ENCODE data around the gene GANAB. TPM values are rescaled to one million over a fixed set of nuclear protein-coding genes. Genes with fewer than 3 reads are reported as not detected.
"Not testable (repeated sequence)": the region's sequence is repeated elsewhere in the genome, so short reads cannot be mapped to it uniquely, and the experiment has no call there.

Gene GANAB
- total RNA-seq, 1 donor from 2014 or later = 62.8 TPM

GRCh38 chr11:62669420-62670161 is 23.2 kb upstream of the GANAB start:
- no peak for DNase-seq (ENCODE audit: low spot score in 2 of 2)
- FAIRE-seq = no peak

DNA sequence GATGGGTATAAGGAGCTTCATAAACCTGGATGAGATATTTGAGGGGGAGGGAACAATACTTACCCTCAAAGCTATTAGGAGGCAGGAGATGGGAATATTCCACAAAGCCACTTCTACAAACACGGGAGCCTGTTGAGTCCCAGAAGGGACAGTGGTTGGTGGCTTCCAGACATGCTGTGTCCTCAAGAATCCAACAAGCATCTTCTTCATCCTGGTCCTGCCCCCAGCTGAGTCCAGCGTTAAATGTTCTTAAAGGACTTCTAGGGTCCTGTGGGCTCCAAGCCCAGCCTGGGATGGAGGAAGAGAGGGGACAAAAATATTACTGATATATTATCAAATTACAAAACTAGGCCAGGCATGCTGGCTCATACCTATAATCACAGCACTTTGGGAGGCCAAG is 21.0 kb upstream of the GANAB start:
- no peak for DNase-seq (ENCODE audit: low spot score in 2 of 2)
- no peak for FAIRE-seq

DNA sequence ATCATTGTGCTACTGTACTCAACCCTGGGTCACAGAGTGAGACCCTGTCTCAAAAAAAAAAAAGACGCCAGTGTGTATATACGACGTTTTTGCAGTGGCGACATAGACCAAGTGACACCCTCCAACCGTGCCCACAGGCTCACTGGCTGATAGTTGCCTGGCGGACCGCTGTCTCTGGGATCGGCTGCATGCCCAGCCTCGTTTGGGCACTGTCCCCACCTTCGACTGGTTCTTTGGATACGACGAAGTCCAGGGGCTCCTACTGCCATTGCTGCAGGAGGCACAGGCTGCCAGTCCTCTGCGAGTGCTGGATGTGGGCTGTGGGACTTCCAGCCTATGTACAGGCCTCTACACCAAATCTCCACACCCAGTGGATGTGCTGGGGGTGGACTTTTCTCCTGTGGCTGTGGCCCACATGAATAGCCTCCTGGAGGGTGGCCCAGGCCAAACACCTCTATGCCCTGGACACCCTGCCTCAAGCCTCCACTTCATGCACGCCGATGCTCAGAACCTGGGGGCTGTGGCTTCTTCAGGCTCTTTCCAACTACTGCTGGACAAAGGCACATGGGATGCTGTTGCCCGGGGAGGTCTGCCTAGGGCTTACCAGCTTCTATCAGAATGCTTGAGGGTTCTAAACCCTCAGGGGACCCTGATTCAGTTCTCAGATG is 20.0 kb upstream of the GANAB start:
- no peak for DNase-seq (ENCODE audit: low spot score in 2 of 2)
- FAIRE-seq = no peak

DNA sequence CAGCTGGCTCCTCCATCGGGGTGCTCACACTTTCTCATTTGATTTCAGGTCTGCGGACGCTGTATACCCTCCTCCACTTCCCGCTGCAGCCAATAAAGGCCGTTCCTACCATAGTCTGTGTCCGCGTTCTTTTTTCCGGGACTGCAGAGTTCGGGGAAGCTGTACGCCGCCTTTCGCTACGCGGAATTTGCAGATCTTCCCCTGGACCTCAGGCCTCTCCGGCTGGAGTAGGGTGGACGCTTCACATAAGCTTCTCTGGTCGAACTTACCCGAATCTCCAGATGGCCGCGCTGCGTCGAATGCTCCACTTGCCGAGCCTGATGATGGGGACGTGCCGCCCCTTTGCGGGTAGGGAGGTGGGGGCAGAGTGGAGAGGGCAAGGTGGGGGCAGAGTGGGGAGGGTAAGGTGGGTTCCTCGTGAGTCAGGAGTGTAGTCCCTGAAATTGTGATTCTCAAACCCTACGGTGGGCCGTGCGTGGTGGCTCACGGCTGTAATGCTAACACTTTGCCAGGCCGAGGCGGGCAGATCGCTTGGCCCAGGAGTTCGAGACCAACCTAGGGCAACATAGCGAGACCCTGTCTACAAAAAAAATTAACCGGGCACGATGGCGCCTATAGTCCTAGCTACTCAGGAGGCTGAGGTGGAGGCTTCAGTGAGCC is 19.3 kb upstream of the GANAB start:
- no peak for FAIRE-seq

DNA sequence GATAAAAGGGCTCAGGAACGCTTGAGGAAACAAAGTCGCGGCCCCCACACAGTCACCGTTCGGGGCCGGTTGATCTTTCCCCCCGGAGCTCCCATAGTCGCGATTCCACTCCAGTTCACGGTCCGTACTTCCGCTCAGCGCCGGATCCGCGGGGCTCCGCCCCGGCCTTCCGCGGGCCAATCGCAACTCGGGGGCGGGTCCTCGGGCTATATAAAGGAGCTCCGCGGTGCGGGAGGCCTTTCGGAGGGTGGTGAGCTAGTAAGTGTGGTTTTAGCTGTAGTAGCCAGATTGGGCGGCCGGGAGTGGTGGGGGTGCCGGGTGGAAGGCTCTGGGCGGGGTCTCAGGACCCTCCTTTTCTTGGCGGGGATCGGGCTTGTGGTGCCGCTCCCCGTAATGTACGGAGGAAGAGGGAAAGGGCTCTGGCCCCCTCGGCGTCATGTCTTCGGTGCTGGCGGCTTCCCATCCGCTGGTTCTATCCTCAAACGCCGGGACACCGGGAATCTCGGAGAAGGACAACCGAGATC is 18.7 kb upstream of the GANAB start, which contains the start of the genes C11orf98 and CSKMT:
Gene C11orf98 (minus strand): TSS at position 136 of the 524 bp plus-strand sequence. CDS start 41 bp downstream, at position 95.
Gene CSKMT (plus strand): TSS at position 238 of the 524 bp plus-strand sequence. CDS start 568 bp downstream, outside the sequence.
- DNase-seq (ENCODE audit: low spot score in 2 of 2) (peak; percentile 92 to 98), FAIRE-seq (no peak)

More for the DNA sequence above, 19.3 kb upstream of the GANAB start:
- DNase-seq (ENCODE audit: low spot score in 2 of 2) = peak in 1 of 2 donors; percentile 60

GRCh38 chr11:62664405-62665074 is 18.1 kb upstream of the GANAB start:
- FAIRE-seq (no peak), DNase-seq (ENCODE audit: low spot score in 2 of 2) (no peak)

DNA sequence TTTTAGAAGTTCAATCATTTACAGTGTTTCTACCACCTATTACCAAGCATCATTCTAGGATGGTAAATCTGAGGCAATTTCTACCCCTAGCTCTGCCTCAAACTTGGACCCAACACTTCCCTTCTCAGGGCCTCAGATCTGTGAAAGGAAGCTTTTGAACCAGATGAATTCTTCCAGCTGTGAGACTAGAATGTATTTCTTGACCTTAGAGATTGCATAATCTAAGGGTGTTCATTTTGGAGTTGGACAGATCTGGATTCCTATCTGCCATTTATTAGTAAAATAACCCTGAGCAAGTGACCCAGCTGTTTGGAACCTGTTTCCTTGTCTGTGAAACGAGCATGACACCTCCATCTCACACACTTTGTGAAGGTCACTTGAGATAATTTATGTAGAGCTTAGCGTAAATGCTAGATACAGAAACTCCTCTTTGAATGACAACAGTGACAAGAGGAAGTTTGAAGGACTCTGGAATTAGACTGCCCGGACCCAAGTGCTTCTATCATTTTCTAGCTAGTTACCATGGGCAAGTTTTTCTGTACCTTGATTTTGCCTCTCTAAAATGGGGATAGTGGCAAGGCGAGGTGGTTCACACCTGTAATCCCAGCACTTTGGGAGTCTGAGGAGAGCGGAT is 10.5 kb upstream of the GANAB start:
- FAIRE-seq = no peak
- no peak for DNase-seq (ENCODE audit: low spot score in 2 of 2)

- FAIRE-seq (no peak), DNase-seq (ENCODE audit: low spot score in 2 of 2) (no peak)
These were observed 7.9 kb upstream of the GANAB start for GRCh38 chr11:62654297-62654696.

DNA sequence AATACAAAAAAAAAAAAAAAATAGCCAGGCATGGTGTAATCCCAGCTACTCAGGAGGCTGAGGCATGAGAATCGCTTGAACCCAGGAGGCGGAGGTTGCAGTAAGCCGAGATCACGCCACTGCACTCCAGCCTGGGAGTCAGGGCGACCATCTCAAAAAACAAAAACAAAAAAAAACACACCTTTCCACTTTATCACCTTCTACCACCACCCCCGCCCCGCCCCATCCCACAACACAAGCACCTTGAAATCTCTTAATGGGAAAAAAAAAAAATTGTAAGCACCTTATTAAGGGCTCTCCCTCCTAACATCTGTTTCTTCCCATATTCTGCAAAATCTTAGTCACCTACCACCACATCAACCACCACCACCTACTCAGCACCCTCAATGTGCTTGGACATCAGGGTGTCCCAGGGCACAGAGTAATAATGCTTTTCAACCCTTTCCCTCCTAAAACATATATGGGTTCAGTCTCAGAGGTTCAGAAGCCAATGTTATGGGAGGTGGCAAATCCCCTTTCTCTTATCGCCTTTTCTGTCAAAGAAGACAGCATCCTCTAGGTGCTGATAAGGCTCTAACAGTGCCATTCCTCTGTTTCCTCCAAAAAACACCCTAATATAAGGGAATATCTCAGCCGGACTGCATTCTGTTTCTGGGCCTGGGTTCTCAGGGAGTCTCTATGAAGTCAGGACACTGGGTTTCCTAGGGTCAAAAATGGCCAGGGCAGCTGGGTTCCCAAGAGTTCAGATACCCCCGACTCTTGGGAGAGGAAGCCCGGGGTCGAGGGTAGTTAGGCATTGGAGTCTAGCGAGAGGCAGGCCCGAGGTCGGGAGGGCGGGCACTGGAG is 6.0 kb upstream of the GANAB start:
- DNase-seq (ENCODE audit: low spot score in 2 of 2) (no peak), FAIRE-seq (no peak)

DNA sequence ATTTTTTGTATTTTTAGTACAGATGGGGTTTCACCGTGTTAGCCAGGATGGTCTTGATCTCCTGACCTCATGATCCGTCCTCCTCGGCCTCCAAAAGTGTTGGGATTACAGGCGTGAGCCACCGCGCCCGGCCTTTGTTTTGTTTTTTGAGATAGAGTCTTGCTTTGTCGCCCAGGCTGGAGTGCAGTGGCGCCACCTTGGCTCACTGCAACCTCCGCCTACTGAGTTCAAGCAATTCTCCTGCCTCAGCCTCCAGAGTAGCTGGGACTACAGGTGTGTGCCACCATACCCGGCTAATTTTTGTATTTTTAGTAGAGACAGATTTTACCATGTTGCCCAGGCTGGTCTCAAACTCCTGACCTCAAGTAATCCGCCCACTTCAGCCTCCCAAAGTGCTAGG is 3.9 kb upstream of the GANAB start:
- DNase-seq (ENCODE audit: low spot score in 2 of 2); FAIRE-seq: not testable (repeated sequence)

DNA sequence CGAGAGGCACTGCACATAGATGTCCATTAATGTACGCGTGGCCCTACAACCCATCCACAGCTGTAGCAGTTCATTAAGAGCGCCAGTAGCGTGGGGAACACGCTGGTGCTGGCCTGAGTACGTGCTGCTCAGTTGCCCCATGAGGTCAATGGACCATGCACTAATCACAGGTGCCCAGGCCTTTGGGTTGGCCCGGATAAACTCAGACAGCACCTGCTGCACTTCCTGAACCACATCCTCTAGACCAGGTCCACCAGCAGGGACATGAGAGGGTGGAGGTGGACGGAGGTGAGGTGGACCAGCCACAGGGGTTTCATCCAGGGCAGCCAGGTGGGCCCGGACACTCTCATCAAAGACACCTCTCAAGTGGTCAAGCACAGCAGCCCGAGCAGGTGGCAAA is 3.1 kb upstream of the GANAB start:
- FAIRE-seq (no peak), DNase-seq (ENCODE audit: low spot score in 2 of 2) (no peak)

DNA sequence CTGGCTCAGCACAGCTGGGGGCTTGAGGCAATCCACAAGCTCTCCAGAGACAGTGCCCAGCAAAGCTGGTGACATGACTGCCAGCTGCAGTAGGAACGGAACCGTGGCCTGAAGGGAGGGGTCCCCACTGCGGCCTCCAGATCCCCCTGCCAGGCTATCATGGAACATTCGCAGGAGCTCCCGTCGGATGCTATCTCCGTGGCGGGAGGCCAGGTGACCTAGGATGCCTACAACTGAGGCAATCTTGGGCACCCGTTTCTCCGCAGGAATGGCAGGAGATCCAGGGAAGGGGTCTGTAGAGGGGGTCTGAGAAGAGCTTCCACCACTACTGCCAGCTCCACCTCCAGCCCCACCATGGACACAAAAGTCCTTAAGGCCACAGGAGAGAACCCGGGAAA is 2.6 kb upstream of the GANAB start:
- FAIRE-seq = no peak
- no peak for DNase-seq (ENCODE audit: low spot score in 2 of 2)

DNA sequence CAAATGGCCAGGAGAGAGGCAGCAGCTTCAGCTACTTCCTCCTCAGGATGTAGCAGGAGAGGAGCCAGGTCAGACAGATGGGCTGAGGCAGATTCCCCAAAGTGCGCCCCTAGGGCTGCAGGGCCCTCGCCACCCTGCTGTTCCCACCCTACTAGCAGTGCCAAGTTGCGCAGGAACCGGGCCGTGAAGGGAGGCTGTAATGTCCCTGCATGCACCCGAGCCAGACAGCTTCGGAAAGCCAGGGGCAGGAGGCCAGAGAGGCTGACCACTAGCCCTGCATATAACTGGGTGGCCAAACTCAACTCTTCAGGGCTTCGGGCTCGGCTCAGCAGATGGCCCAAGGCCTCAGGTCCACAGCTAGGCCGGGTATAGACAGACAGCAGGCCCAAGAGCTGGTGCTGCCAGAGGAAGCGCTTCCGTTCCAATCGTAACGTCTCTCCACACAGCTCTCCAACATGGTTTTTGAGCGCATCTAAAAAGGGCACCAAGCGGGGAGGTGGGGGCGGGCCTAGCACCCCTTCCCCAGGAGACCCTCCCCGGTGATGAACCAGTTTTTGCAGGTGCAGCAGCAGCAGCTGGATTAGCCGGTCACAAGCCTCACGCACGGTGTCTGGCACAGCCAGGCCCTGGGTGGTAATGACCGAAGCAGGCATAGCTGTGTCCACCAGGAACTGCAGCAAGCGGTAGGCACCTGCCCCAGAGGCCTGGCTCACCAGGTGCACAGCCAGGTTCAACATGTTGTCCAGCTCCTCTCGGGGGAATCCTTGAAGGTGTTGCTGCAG is 2.0 kb upstream of the GANAB start:
- FAIRE-seq = no peak
- DNase-seq (ENCODE audit: low spot score in 2 of 2) = no peak

GRCh38 chr11:62647609-62648005 is 1.2 kb upstream of the GANAB start:
- FAIRE-seq (no peak), DNase-seq (ENCODE audit: low spot score in 2 of 2) (no peak)

DNA sequence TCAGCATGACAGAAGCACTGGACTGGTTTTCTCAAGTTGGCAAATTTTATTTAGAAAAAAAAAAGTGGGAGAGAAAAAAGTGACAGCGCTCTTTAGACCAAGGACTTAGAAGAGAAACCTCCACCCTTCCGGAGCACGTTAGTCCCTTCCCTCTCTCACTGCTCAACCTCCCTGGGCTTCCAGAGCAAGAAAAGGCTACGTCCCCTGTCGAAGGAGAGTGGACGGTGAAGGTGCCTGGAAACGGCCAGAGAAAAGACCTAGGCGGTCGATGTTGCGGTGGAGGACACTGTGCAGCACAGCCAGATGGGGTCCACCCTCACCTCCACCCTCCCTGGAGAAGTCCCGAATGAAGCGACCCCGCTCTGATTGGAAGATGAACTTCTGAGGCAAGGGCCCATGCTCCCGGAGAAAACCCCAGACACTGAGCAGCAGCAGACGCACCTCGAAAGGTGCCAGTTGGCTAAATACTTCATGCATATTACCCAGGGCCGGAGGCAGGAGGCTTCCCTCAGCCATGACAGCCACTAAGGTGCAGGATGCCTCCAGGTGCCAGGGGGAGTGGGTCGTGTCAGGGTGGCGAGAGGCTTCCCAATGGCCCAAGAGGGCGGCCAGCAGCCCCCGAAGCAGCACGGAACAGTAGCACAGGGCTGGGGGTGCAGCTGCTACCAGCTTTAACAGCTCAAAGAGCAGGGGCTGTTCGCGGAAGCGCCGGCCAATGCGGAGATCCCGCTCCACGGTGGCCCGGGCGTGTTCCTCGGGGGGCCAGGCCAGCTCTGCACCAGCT is 604 bp upstream of the GANAB start:
- DNase-seq (ENCODE audit: low spot score in 2 of 2) (no peak), FAIRE-seq (no peak)

- FAIRE-seq = no peak
These were observed 805 bp downstream of the GANAB start for GRCh38 chr11:62645671-62645945.

GRCh38 chr11:62644220-62644619 is 2.2 kb downstream of the GANAB start:
- FAIRE-seq = no peak
- no peak for DNase-seq (ENCODE audit: low spot score in 2 of 2)

More at GRCh38 chr11:62645671-62645945, 805 bp downstream of the GANAB start:
- DNase-seq (ENCODE audit: low spot score in 2 of 2) = no peak

DNA sequence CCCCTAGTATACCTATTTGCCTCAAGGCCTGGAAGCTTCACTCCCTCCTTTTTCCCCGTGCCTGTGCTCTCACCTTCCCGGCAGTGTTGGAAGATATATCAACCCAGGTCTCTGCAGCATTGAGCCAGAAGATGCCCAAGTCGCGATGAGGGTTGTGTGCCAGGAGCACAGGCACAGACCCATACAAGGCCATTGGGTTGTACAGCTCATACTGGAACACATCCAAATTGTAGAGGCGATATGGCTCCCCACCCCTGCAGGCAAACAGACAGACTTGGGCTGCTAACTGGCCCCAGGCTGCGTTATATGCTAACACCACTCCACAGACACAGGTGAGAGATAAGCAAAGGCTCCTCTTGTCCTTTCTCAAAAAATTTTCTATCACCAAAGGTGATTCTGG is 13.9 kb downstream of the GANAB start:
- no peak for FAIRE-seq

More for the DNA sequence above, 13.9 kb downstream of the GANAB start:
- no peak for DNase-seq (ENCODE audit: low spot score in 2 of 2)
